Esophagus squamous epithelium (tissue), 4 donors: ENCODE results near the gene DAB2IP.

Source experiments
- POLR2A ChIP-seq, 4 donors: fragments of 450-650 bp; IDR thresholded peaks; one replicate each; pipeline ENCODE4 v1.6.1; 2017; ENCODE audit warnings: antibody characterized with exemption in 4 of 4, mild to moderate bottlenecking in 4 of 4, moderate library complexity in 3 of 4
- TF ChIP-seq, protein P1 (sequence below), 6 experiments: fragments of 450-650 bp in 4 of 6; fragments of 200-600 bp in 2 of 6; sonication (generic) in 2 of 6; IDR thresholded peaks; one replicate each; pipeline ENCODE4 v1.5.1; 2016 to 2019; ENCODE audit warnings: antibody characterized with exemption in 6 of 6, mild to moderate bottlenecking in 4 of 6, moderate library complexity in 4 of 6

DNA sequence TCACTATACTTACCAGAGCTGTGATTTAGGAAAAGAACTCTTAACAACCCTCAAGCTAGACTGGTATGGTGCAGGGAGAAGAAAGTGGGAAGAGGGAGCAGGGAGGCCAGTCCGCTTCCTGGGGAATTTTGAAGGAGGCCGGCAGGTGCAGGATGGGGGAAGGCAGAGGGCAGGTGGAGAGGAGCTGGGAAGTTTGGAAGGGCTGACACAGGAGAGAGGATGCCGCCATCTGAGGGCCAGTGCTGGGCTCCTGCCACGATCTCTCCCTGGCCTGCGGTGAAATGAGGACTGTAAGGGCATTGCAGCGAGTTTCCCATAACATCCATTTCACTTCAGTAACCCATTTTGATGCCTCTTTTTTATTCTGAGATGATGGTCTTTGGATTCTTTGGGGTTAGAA, 8.9 kb downstream of the DAB2IP start:
- TF ChIP-seq, protein P1, sequence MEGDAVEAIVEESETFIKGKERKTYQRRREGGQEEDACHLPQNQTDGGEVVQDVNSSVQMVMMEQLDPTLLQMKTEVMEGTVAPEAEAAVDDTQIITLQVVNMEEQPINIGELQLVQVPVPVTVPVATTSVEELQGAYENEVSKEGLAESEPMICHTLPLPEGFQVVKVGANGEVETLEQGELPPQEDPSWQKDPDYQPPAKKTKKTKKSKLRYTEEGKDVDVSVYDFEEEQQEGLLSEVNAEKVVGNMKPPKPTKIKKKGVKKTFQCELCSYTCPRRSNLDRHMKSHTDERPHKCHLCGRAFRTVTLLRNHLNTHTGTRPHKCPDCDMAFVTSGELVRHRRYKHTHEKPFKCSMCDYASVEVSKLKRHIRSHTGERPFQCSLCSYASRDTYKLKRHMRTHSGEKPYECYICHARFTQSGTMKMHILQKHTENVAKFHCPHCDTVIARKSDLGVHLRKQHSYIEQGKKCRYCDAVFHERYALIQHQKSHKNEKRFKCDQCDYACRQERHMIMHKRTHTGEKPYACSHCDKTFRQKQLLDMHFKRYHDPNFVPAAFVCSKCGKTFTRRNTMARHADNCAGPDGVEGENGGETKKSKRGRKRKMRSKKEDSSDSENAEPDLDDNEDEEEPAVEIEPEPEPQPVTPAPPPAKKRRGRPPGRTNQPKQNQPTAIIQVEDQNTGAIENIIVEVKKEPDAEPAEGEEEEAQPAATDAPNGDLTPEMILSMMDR (IDR thresholded peaks at IDR 0.05): no peak
- TF ChIP-seq POLR2A (IDR thresholded peaks at IDR 0.05): no peak
